ENCODE data around the gene IQSEC1. TPM values are rescaled to one million over a fixed set of nuclear protein-coding genes. Genes with fewer than 3 reads are reported as not detected.

Gene IQSEC1
- total and polyA plus RNA-seq, 4 experiments from 2014 or later, result 11.9 to 82.0 (median 62.3) TPM

DNA sequence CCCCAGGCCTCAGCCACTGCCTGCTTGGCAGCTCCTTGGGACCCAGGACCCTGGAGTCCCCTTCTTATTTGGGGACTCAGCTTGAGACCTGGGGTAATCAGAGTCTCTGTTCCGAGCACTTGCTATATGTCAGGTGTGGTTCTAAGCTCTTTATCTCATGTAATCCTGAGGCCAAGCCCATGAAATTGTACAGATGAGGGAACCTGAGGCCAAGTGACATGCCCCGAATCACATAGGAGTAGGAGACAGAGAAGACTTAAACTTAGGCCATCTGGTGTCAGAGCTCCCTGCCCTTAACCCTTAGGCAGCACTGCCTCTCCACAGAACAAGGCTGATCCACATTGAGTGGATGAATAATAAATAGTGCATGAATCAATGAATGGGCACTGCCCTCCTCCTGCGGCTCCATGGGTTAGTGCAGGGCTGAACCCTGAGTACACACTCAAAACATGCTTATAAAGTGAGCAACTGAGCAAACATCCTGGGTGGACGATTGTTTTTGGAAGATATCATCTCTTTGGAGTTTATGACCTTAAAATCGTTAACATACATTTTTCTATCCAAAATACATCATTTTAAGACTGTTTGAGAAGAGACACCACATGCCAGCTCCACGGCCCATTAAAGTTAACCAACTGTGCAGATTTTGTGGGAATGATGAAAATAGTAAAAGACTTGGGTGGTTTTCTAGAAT, 33.2 kb upstream of the IQSEC1 start:
- Mint-ChIP-seq H3K4me3 (no peak overlapping the region), H3K4me1 (peaks cover 5 to 12% (median 7%) of the 10 kb centered on the region in 4 donors), H3K36me3 (no peaks in the 10 kb centered on the region), H3K27me3 (peaks cover 0 to 4% of the 10 kb centered on the region in 2 donors), H3K27ac (peak overlapping the region in 1 of 7 donors; percentile 55), H3K9me3 (peaks cover 0 to 2% (median 0%) of the 10 kb centered on the region in 8 donors)
- Histone ChIP-seq H3K36me3 (ENCODE audit: insufficient read depth, low read length) (no peaks in the 10 kb centered on the region), H3K27me3 (ENCODE audit: insufficient read depth, low read length) (no peaks in the 10 kb centered on the region), H3K9me3 (ENCODE audit: control insufficient read depth in 1 of 2, low read length in 2 of 2) (no peaks in the 10 kb centered on the region), H3K4me3 (ENCODE audit: low read length in 2 of 2) (no peak overlapping the region), H3K27ac (ENCODE audit: low read depth, low read length) (no peak overlapping the region), H3K4me1 (ENCODE audit: insufficient read depth, low read length) (peaks cover 11% of the 10 kb centered on the region)
- intact Hi-C loops (cut with micrococcal nuclease), result no loop called here
- peak in 1 of 5 donors; percentile 3 for DNase-seq
- CTCF ChIA-PET (ENCODE audit: partially characterized antibody), result interaction anchor here (0.8 kb wide), 1 partner anchor 14 kb away, joined by 3 read pairs; no protein-coding TSS in a partner anchor
- POLR2A ChIA-PET (ENCODE audit: partially characterized antibody), result no interaction called here

DNA sequence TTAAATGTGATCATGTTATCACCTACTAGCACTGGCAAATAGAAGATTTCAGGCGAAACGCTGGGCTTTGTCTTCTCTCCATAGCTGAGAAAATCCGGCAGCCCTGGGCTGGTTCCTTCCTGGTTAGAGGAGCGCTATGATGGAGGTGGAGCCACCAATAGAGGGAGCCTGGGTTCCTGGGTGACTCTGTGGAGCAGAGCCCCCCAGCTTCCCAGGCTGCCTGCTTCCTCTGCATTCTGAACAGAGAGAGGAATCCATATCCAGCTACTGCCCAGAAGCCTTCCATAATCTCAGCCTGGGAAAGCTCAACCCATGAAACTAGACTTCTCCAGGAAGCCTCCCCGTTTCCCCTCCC, 32.6 kb upstream of the IQSEC1 start:
- H3K27me3 Mint-ChIP-seq, result peaks cover 0 to 4% of the 10 kb centered on the region in 2 donors
- ChIA-PET POLR2A (ENCODE audit: partially characterized antibody) (no interaction called here), CTCF (ENCODE audit: partially characterized antibody) (interaction anchor here (0.8 kb wide), 1 partner anchor 13 kb away, joined by 3 read pairs; no protein-coding TSS in a partner anchor)
- peaks cover 0 to 2% (median 0%) of the 10 kb centered on the region in 8 donors for H3K9me3 Mint-ChIP-seq
- Histone ChIP-seq H3K4me3 (ENCODE audit: low read length in 2 of 2) (no peak overlapping the region), H3K27me3 (ENCODE audit: insufficient read depth, low read length) (no peaks in the 10 kb centered on the region), H3K9me3 (ENCODE audit: control insufficient read depth in 1 of 2, low read length in 2 of 2) (no peaks in the 10 kb centered on the region), H3K4me1 (ENCODE audit: insufficient read depth, low read length) (peaks cover 6% of the 10 kb centered on the region), H3K36me3 (ENCODE audit: insufficient read depth, low read length) (no peaks in the 10 kb centered on the region), H3K27ac (ENCODE audit: low read depth, low read length) (no peak overlapping the region)
- peaks cover 5 to 8% (median 6%) of the 10 kb centered on the region in 4 donors for H3K4me1 Mint-ChIP-seq
- DNase-seq, result no peak
- intact Hi-C loops (cut with micrococcal nuclease), result no loop called here
- H3K27ac Mint-ChIP-seq, result no peak overlapping the region
- H3K4me3 Mint-ChIP-seq, result no peak overlapping the region
- H3K36me3 Mint-ChIP-seq, result no peaks in the 10 kb centered on the region

DNA sequence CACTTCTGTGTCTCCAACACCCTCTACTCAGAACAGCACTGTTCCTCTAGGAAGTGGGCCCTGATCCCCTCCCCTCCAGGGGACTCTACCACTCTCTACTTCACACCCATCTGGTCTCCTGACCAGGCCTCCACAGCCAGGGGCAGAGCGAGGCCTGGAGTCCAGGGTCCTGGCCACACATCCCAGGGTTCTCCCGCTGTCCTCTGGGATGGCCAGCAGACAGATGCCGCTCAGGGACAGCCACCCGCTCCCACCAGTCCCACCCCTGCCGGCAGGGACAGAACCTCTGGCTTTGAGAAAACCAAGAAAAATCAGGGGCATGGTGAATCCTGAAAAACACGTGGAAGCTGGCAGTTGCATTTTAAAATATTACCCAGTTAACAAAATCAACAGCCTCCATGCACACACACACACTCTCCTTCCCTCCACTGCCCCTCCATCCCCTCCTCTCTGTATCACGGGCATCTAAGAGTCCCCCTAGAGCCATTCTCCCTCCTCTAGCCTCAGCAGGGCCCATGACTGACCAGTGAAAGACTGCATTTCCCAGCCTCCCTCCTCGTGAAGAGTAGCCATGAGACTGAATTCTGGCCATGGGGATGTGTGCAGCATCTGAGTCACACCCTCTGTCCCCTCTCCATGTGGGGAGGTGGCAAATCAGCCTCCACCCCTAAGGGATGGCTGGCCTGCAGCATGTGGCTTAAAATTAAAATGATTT, 32.1 kb upstream of the IQSEC1 start:
- intact Hi-C loops (cut with micrococcal nuclease), result no loop called here
- CTCF ChIA-PET (ENCODE audit: partially characterized antibody), result no interaction called here
- Mint-ChIP-seq H3K4me3 (no peak overlapping the region), H3K9me3 (no peaks in the 10 kb centered on the region), H3K36me3 (no peaks in the 10 kb centered on the region), H3K27ac (no peak overlapping the region), H3K27me3 (peaks cover 0 to 4% of the 10 kb centered on the region in 2 donors), H3K4me1 (peaks cover 0 to 2% (median under 1%) of the 10 kb centered on the region in 4 donors)
- H3K36me3 ChIP-seq (ENCODE audit: insufficient read depth, low read length), result no peaks in the 10 kb centered on the region
- no peak overlapping the region for H3K27ac ChIP-seq (ENCODE audit: low read depth, low read length)
- H3K9me3 ChIP-seq (ENCODE audit: control insufficient read depth in 1 of 2, low read length in 2 of 2), result no peaks in the 10 kb centered on the region
- H3K4me3 ChIP-seq (ENCODE audit: low read length in 2 of 2), result no peak overlapping the region
- POLR2A ChIA-PET (ENCODE audit: partially characterized antibody), result no interaction called here
- no peaks in the 10 kb centered on the region for H3K27me3 ChIP-seq (ENCODE audit: insufficient read depth, low read length)
- no peak for DNase-seq
- H3K4me1 ChIP-seq (ENCODE audit: insufficient read depth, low read length), result peaks cover under 1% of the 10 kb centered on the region

DNA sequence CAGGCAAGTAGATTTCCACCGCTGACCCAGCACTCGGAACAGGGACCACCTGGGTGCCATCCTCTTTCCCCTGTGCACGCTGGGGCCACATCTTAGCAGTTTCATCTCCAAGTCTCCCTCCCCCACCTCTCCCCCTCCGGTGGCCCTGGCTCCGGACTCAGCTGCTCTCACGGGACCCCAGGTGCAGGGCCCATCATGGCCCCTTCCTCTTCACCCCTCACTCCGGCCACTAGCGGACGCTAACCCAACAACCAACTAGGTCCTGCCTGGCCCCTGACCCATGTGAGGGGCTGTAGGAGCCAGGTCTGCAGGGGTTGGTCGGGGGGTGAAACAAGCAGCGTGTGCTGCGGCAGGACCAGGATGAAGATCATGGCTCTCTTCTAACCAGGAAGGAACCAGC, 31.3 kb upstream of the IQSEC1 start:
- H3K27me3 Mint-ChIP-seq, result peaks cover 0 to 4% of the 10 kb centered on the region in 2 donors
- ChIA-PET POLR2A (ENCODE audit: partially characterized antibody) (no interaction called here), CTCF (ENCODE audit: partially characterized antibody) (interaction anchor here (3.4 kb wide), 1 partner anchor 12 kb away, joined by 14 read pairs; no protein-coding TSS in a partner anchor)
- no peaks in the 10 kb centered on the region for H3K4me1 Mint-ChIP-seq
- Histone ChIP-seq H3K9me3 (ENCODE audit: control insufficient read depth in 1 of 2, low read length in 2 of 2) (no peaks in the 10 kb centered on the region), H3K27me3 (ENCODE audit: insufficient read depth, low read length) (no peaks in the 10 kb centered on the region), H3K4me1 (ENCODE audit: insufficient read depth, low read length) (no peaks in the 10 kb centered on the region), H3K36me3 (ENCODE audit: insufficient read depth, low read length) (no peaks in the 10 kb centered on the region), H3K4me3 (ENCODE audit: low read length in 2 of 2) (no peak overlapping the region), H3K27ac (ENCODE audit: low read depth, low read length) (no peak overlapping the region)
- H3K9me3 Mint-ChIP-seq, result no peaks in the 10 kb centered on the region
- intact Hi-C loops (cut with micrococcal nuclease), result no loop called here
- no peak for DNase-seq
- H3K36me3 Mint-ChIP-seq, result no peaks in the 10 kb centered on the region
- H3K4me3 Mint-ChIP-seq, result no peak overlapping the region
- no peak overlapping the region for H3K27ac Mint-ChIP-seq

DNA sequence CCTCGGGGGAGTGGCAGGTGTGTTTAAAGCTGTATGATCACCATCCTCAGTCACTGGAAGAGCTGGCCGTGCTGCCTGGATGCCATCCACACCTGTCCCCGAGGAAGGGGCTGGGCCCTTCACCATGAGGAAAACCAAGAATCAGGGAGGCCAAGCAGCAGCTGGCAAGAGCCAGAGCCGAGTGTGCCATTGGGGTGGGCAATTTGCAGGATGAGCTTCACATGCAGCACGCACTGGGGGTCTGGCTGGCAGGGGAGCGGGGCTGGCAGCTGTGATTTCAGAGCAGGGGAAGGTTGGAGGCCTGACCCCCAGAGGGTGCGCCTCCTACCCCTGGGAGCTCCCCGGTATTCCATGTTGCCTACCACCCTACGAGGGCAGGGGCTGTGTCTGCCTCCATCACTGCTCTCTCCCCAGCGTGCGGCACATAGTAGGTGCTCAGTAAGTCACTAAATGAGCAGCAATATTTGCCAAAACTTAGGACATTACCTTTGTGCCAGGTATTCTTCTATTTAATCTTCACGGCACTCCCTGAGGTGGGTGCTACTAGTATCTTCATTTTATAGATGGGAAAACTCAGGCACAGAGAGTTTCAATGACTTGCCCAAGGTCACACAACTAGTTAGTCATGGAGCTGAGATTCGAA, 30.3 kb upstream of the IQSEC1 start:
- H3K27ac Mint-ChIP-seq, result no peak overlapping the region
- no peaks in the 10 kb centered on the region for H3K9me3 Mint-ChIP-seq
- Histone ChIP-seq H3K4me1 (ENCODE audit: insufficient read depth, low read length) (no peaks in the 10 kb centered on the region), H3K27me3 (ENCODE audit: insufficient read depth, low read length) (no peaks in the 10 kb centered on the region), H3K27ac (ENCODE audit: low read depth, low read length) (no peak overlapping the region), H3K9me3 (ENCODE audit: control insufficient read depth in 1 of 2, low read length in 2 of 2) (no peaks in the 10 kb centered on the region), H3K36me3 (ENCODE audit: insufficient read depth, low read length) (no peaks in the 10 kb centered on the region), H3K4me3 (ENCODE audit: low read length in 2 of 2) (no peak overlapping the region)
- H3K4me1 Mint-ChIP-seq, result no peaks in the 10 kb centered on the region
- DNase-seq, result no peak
- intact Hi-C loops (cut with micrococcal nuclease), result no loop called here
- peaks cover 0 to 4% of the 10 kb centered on the region in 2 donors for H3K27me3 Mint-ChIP-seq
- no peaks in the 10 kb centered on the region for H3K36me3 Mint-ChIP-seq
- ChIA-PET POLR2A (ENCODE audit: partially characterized antibody) (no interaction called here), CTCF (ENCODE audit: partially characterized antibody) (interaction anchor here (1.1 to 3.4 kb wide), 3 partner anchors 11 to 358 kb away, joined by 3 to 14 read pairs (median 4); no protein-coding TSS in a partner anchor)
- H3K4me3 Mint-ChIP-seq, result no peak overlapping the region

DNA sequence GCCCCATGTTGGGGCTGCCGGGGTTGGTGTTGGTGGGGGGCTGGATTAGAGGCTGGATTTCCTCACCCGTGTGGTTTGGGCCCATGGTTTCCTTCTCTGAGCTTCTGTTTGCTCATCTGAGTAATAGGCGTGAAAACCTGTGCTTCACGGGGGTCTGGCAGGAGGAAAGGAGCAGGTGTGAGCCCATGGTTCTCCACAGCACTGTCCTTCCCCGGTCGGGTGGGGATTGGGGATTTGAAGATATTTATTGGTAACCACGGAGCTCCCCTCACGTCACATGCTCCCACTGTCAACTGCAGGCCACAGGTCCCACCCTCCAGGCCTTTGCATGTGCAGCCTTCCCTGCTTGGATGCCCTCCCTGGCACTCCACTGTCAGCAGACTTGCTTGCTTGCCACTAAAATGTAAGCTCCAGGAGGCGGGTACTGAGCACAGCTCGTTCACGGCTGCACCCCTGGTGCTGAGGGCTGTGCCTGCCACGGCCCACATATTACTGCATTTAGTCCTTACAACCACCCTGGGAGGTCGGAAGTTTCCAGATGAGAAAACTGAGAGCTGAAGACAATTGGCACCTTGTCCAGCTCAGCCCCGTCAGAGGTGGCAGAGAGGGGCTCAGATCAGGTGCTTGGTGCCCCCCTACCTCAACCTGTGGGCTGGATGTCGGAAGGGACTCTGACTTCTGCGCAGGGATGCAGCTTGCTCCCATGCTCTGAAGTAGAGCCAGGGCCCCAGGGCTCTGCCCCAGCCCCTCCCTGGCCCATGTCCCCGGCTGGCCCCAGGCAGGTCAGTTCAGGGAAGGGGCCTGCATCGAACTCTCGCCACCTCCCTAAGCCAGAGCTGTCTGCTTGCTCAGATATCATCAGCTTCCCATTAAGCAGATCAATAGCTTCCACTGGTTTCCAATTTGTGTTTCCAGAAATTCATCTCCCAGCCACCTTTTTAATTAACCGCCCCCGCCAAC, 29.4 kb upstream of the IQSEC1 start:
- H3K27ac ChIP-seq (ENCODE audit: low read depth, low read length), result no peak overlapping the region
- H3K27me3 ChIP-seq (ENCODE audit: insufficient read depth, low read length), result no peaks in the 10 kb centered on the region
- Mint-ChIP-seq H3K9me3 (no peaks in the 10 kb centered on the region), H3K4me3 (no peak overlapping the region), H3K27me3 (peaks cover 0 to 4% of the 10 kb centered on the region in 2 donors), H3K27ac (no peak overlapping the region), H3K4me1 (no peaks in the 10 kb centered on the region), H3K36me3 (no peaks in the 10 kb centered on the region)
- H3K9me3 ChIP-seq (ENCODE audit: control insufficient read depth in 1 of 2, low read length in 2 of 2), result no peaks in the 10 kb centered on the region
- H3K36me3 ChIP-seq (ENCODE audit: insufficient read depth, low read length), result no peaks in the 10 kb centered on the region
- no peak for DNase-seq
- H3K4me3 ChIP-seq (ENCODE audit: low read length in 2 of 2), result no peak overlapping the region
- no peaks in the 10 kb centered on the region for H3K4me1 ChIP-seq (ENCODE audit: insufficient read depth, low read length)
- ChIA-PET CTCF (ENCODE audit: partially characterized antibody) (interaction anchor here (1.1 to 3.4 kb wide), 3 partner anchors 10 to 359 kb away, joined by 3 to 14 read pairs (median 4); no protein-coding TSS in a partner anchor), POLR2A (ENCODE audit: partially characterized antibody) (no interaction called here)
- intact Hi-C loops (cut with micrococcal nuclease), result no loop called here

Measured in CD4-positive, alpha-beta memory T cell (primary cell).